HG03097 (cell line): ENCODE data around the gene SPON1.
"Not testable (repeated sequence)": the region's sequence is repeated elsewhere in the genome, so short reads cannot be mapped to it uniquely, and the experiment has no call there.

Experiments used
- ATAC-seq: cut with Tn5 transposase; IDR thresholded peaks from one replicate; pipeline ENCODE4 v1.9.1; 2021; ENCODE audit not compliant: unreplicated experiment, low FRiP score

The SPON1 gene

GRCh38 chr11:14259878-14260277 is 297.4 kb downstream of the SPON1 start:
- no peak for ATAC-seq

GRCh38 chr11:14261066-14261465 is 298.5 kb downstream of the SPON1 start:
- no peak for ATAC-seq

- no peak for ATAC-seq
Measured at GRCh38 chr11:14262271-14262846, 299.8 kb downstream of the SPON1 start.

- no peak for ATAC-seq
Measured at GRCh38 chr11:14264966-14265365, 302.4 kb downstream of the SPON1 start.

GRCh38 chr11:14266622-14267021 is 304.1 kb downstream of the SPON1 start:
- no peak for ATAC-seq

GRCh38 chr11:14267861-14268635 is 305.5 kb downstream of the SPON1 start:
- no peak for ATAC-seq

GRCh38 chr11:14269692-14270573 is 307.4 kb downstream of the SPON1 start:
- ATAC-seq, result no peak

- peak; percentile 67 for ATAC-seq
Measured at GRCh38 chr11:14270690-14271542, 308.4 kb downstream of the SPON1 start.

- no peak for ATAC-seq
Measured at GRCh38 chr11:14273895-14274294, 311.4 kb downstream of the SPON1 start.

GRCh38 chr11:14275076-14275475 is 312.6 kb downstream of the SPON1 start:
- ATAC-seq, result no peak

GRCh38 chr11:14278869-14279268 is 316.3 kb downstream of the SPON1 start:
- ATAC-seq, result not testable (repeated sequence)

GRCh38 chr11:14288189-14288935 is 325.8 kb downstream of the SPON1 start:
- ATAC-seq, result no peak

- no peak for ATAC-seq
Measured at GRCh38 chr11:14290422-14290821, 327.9 kb downstream of the SPON1 start.

- no peak for ATAC-seq
Measured at GRCh38 chr11:14299921-14300320, 337.4 kb downstream of the SPON1 start.

- peak; percentile 64 for ATAC-seq
Measured at GRCh38 chr11:14300661-14301304, 338.3 kb downstream of the SPON1 start.

- ATAC-seq, result no peak
Measured at GRCh38 chr11:14304601-14305000, 342.1 kb downstream of the SPON1 start.

GRCh38 chr11:14305649-14306048 is 343.1 kb downstream of the SPON1 start:
- ATAC-seq, result no peak

- no peak for ATAC-seq
Measured at GRCh38 chr11:14306481-14306880, 344.0 kb downstream of the SPON1 start.
